Colonic mucosa (tissue), 4 donors: Measurements from ENCODE around the gene SLC35F4. TPM values are rescaled to one million over a fixed set of nuclear protein-coding genes. Genes with fewer than 3 reads are reported as not detected.

ENCODE experiments used
- DNase-seq: peaks from one replicate; pipeline ENCODE4 v3.0.0-alpha.2; 2020
- H3K27ac ChIP-seq: fragments of 200-600 bp; one replicate; pipeline ENCODE4 v1.8.0; 2021
- H3K27me3 ChIP-seq: fragments of 200-600 bp; one replicate; pipeline ENCODE4 v1.8.0; 2021
- H3K36me3 ChIP-seq: fragments of 200-600 bp; one replicate; pipeline ENCODE4 v1.8.0; 2021
- H3K4me1 ChIP-seq: fragments of 200-600 bp; one replicate; pipeline ENCODE4 v1.8.0; 2021; ENCODE audit warnings: mild to moderate bottlenecking
- H3K4me3 ChIP-seq: fragments of 200-600 bp; one replicate; pipeline ENCODE4 v1.8.0; 2021
- H3K9ac ChIP-seq, 2 donors: one replicate each; pipeline ENCODE4 v1.7.0; 2013; ENCODE audit warnings: control low read depth in 2 of 2, low read depth in 2 of 2, low read length in 2 of 2
- H3K9me3 ChIP-seq: fragments of 200-600 bp; one replicate; pipeline ENCODE4 v1.8.0; 2021
- intact Hi-C: fragments of 100-400 bp; cut with DNase I; formaldehyde crosslinking; loops from one replicate; pipeline ENCODE4 v1.14.1; 2022
- total RNA-seq, 2 donors: library from RNA; stranded (reverse); fragmentation: NEBNext Ultra II Directional in 1 of 2; extraction: Animal tissue kit (Norgen Biotek cat#: 25700) in 1 of 2; gene quantifications; one replicate each; pipeline ENCODE4 v1.2.1, GENCODE V29; 2021
- TF ChIP-seq, protein P1 (sequence below): fragments of 200-600 bp; IDR thresholded peaks from one replicate; pipeline ENCODE4 v1.8.0; 2022; ENCODE audit warnings: antibody characterized with exemption, mild to moderate bottlenecking
- donor health status: healthy.
- donor health status: DM: no; HTN: no; CAD: no.
- donor health status: DM: no; HTN: no; CAD: no.

SLC35F4 gene
- total RNA-seq, 2 donors from 2014 or later: not detected

DNA sequence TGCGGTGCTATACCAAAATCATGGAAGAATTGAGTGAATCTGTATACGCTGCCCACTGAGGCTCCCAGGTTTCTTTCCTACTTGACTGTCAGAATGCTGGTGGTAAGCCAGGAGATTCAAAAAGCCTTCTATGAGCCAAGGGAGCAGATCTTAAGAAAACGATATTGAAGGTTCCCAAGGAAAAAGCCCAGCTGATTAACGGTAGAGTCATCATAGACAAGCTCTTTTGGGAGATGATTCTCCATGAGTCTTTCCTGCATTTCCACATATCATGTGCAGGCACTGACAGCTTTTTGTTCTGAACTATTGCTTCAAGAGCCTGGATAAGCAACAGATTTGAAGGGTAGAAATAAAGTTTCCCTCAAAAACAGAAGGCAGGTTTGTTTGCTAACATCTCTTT, 17.5 kb downstream of the SLC35F4 start:
- Histone ChIP-seq H3K4me3 (no peak overlapping the region), H3K9ac (no peak overlapping the region), H3K27me3 (no peaks in the 10 kb centered on the region), H3K36me3 (no peaks in the 10 kb centered on the region), H3K9me3 (no peaks in the 10 kb centered on the region), H3K4me1 (no peaks in the 10 kb centered on the region), H3K27ac (no peak overlapping the region)
- TF ChIP-seq, protein P1, sequence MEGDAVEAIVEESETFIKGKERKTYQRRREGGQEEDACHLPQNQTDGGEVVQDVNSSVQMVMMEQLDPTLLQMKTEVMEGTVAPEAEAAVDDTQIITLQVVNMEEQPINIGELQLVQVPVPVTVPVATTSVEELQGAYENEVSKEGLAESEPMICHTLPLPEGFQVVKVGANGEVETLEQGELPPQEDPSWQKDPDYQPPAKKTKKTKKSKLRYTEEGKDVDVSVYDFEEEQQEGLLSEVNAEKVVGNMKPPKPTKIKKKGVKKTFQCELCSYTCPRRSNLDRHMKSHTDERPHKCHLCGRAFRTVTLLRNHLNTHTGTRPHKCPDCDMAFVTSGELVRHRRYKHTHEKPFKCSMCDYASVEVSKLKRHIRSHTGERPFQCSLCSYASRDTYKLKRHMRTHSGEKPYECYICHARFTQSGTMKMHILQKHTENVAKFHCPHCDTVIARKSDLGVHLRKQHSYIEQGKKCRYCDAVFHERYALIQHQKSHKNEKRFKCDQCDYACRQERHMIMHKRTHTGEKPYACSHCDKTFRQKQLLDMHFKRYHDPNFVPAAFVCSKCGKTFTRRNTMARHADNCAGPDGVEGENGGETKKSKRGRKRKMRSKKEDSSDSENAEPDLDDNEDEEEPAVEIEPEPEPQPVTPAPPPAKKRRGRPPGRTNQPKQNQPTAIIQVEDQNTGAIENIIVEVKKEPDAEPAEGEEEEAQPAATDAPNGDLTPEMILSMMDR: no peak
- no peak for DNase-seq
- intact Hi-C loops: no loop called here

- intact Hi-C loops: no loop called here
- no peak for DNase-seq
- H3K4me3 ChIP-seq: no peak overlapping the region
- H3K9me3 ChIP-seq: no peaks in the 10 kb centered on the region
- H3K27me3 ChIP-seq: no peaks in the 10 kb centered on the region
- H3K36me3 ChIP-seq: no peaks in the 10 kb centered on the region
- no peak overlapping the region for H3K27ac ChIP-seq
- TF ChIP-seq, protein P1: no peak
- no peak overlapping the region for H3K9ac ChIP-seq
- H3K4me1 ChIP-seq: no peaks in the 10 kb centered on the region
Measured at GRCh38 chr14:57847706-57848105, 18.2 kb downstream of the SLC35F4 start.

DNA sequence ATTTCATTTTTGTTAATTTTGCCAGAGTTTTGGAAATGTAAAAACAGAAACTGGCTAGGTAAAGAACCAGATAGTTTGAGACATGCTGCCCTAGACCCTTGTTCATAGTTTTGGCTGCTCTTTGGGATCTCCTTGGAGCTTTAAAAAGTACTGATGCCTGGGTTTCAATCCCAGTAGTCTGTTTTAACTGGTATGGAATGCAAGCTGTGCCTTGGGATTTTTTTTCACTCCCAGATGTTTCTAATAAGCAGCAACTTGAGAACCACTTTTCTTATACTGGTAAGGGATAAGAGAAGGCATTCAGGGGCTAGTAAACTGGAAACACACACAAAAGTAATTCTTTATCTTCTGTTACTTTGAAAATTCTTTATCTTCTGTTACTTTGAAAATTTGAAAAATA, 18.8 kb downstream of the SLC35F4 start:
- TF ChIP-seq, protein P1: no peak
- DNase-seq: no peak
- Histone ChIP-seq H3K27ac (no peak overlapping the region), H3K4me1 (no peaks in the 10 kb centered on the region), H3K36me3 (no peaks in the 10 kb centered on the region), H3K9me3 (no peaks in the 10 kb centered on the region), H3K27me3 (no peaks in the 10 kb centered on the region), H3K9ac (no peak overlapping the region), H3K4me3 (no peak overlapping the region)
- intact Hi-C loops: no loop called here

- intact Hi-C loops: no loop called here
- Histone ChIP-seq H3K4me1 (no peaks in the 10 kb centered on the region), H3K27me3 (no peaks in the 10 kb centered on the region), H3K9ac (no peak overlapping the region), H3K9me3 (no peaks in the 10 kb centered on the region), H3K36me3 (no peaks in the 10 kb centered on the region), H3K27ac (no peak overlapping the region), H3K4me3 (no peak overlapping the region)
- TF ChIP-seq, protein P1: no peak
- DNase-seq: no peak
Measured at GRCh38 chr14:57846596-57846995, 19.3 kb downstream of the SLC35F4 start.

GRCh38 chr14:57845802-57846531, 19.9 kb downstream of the SLC35F4 start:
- no peaks in the 10 kb centered on the region for H3K27me3 ChIP-seq
- DNase-seq: no peak
- H3K27ac ChIP-seq: no peak overlapping the region
- H3K36me3 ChIP-seq: no peaks in the 10 kb centered on the region
- H3K4me1 ChIP-seq: no peaks in the 10 kb centered on the region
- H3K4me3 ChIP-seq: no peak overlapping the region
- intact Hi-C loops: no loop called here
- no peak overlapping the region for H3K9ac ChIP-seq
- no peaks in the 10 kb centered on the region for H3K9me3 ChIP-seq
- TF ChIP-seq, protein P1: no peak
